GM12864 (cell line): Measurements from ENCODE around the gene STAT2.
"Not testable (repeated sequence)": the region's sequence is repeated elsewhere in the genome, so short reads cannot be mapped to it uniquely, and the experiment has no call there.

ENCODE experiments used
- DNase-seq: peaks from one replicate; pipeline ENCODE4 v3.0.0-alpha.2; 2011; ENCODE audit warnings: low read depth
- H3K4me3 ChIP-seq: 2 replicates; pipeline ENCODE4 v1.5.1; 2011; ENCODE audit warnings: mild to moderate bottlenecking, low read depth, low read length, control low read depth
- CTCF ChIP-seq: IDR thresholded peaks from 2 replicates; pipeline ENCODE4 v1.5.1; 2011; ENCODE audit warnings: low read depth, mild to moderate bottlenecking, moderate library complexity, low read length, control low read depth, inconsistent platforms; ENCODE audit errors: missing control alignments

The STAT2 gene

GRCh38 chr12:56359851-56360767 is at the start of gene STAT2:
Gene STAT2, minus strand, starts transcription at chr12:56360107. Its CDS starts 3,536 bp downstream, at chr12:56356571.
- peak within 1 kb of the TSS; percentile 71 for H3K4me3 ChIP-seq
- TF ChIP-seq CTCF: no peak
- DNase-seq: peak; percentile 99

- TF ChIP-seq CTCF: no peak
- no peak for DNase-seq
- H3K4me3 ChIP-seq: no peak overlapping the region
These were observed 49.0 kb upstream of the STAT2 start for GRCh38 chr12:56408799-56409417.

- not testable (repeated sequence) for DNase-seq, H3K4me3 ChIP-seq
These were observed 44.3 kb upstream of the STAT2 start for GRCh38 chr12:56404227-56404626.

GRCh38 chr12:56401612-56402011 is 41.7 kb upstream of the STAT2 start:
- not testable (repeated sequence) for DNase-seq, H3K4me3 ChIP-seq

GRCh38 chr12:56401125-56401524 is 41.2 kb upstream of the STAT2 start:
- H3K4me3 ChIP-seq, DNase-seq: not testable (repeated sequence)

GRCh38 chr12:56399466-56399865 is 39.6 kb upstream of the STAT2 start:
- H3K4me3 ChIP-seq, DNase-seq: not testable (repeated sequence)

GRCh38 chr12:56398324-56398723 is 38.4 kb upstream of the STAT2 start:
- H3K4me3 ChIP-seq: no peak overlapping the region
- no peak for TF ChIP-seq CTCF
- no peak for DNase-seq

GRCh38 chr12:56392331-56392730 is 32.4 kb upstream of the STAT2 start:
- no peak overlapping the region for H3K4me3 ChIP-seq
- no peak for DNase-seq
- no peak for TF ChIP-seq CTCF

- no peak for TF ChIP-seq CTCF
- no peak for DNase-seq
- no peak overlapping the region for H3K4me3 ChIP-seq
These were observed 31.8 kb upstream of the STAT2 start for GRCh38 chr12:56391721-56392120.
